Upper lobe of right lung (tissue), 1 donor: Measurements from ENCODE around the gene TRAFD1. TPM values are rescaled to one million over a fixed set of nuclear protein-coding genes. Genes with fewer than 3 reads are reported as not detected.

ENCODE experiments used
- ATAC-seq: fragments of 200-7000 bp; cut with Tn5 transposase; one replicate; pipeline ENCODE4 v1.9.1; 2020; ENCODE audit warnings: mild to moderate bottlenecking, moderate library complexity
- DNase-seq: peaks from one replicate; pipeline ENCODE4 v3.0.0-alpha.2; 2020
- H3K27ac ChIP-seq: fragments of 200-600 bp; one replicate; pipeline ENCODE4 v1.8.0; 2022
- H3K27me3 ChIP-seq: fragments of 200-600 bp; one replicate; pipeline ENCODE4 v1.8.0; 2022; ENCODE audit warnings: mild to moderate bottlenecking
- H3K36me3 ChIP-seq: fragments of 200-600 bp; one replicate; pipeline ENCODE4 v1.8.0; 2022
- H3K4me1 ChIP-seq: fragments of 200-600 bp; one replicate; pipeline ENCODE4 v1.8.0; 2022
- H3K4me3 ChIP-seq: fragments of 200-600 bp; one replicate; pipeline ENCODE4 v1.8.0; 2022; ENCODE audit warnings: mild to moderate bottlenecking
- H3K9me3 ChIP-seq: fragments of 200-600 bp; one replicate; pipeline ENCODE4 v1.8.0; 2022
- CTCF ChIP-seq: fragments of 200-600 bp; IDR thresholded peaks from one replicate; pipeline ENCODE4 v1.8.0; 2022; ENCODE audit warnings: antibody characterized with exemption
- intact Hi-C: fragments of 100-400 bp; cut with DNase I; formaldehyde crosslinking; loops from one replicate; pipeline ENCODE4 v1.11.0; 2022
- total RNA-seq: library from RNA; stranded (reverse); fragmentation: NEBNext Ultra II Directional; extraction: Animal tissue kit (Norgen Biotek cat#: 25700); gene quantifications from one replicate; pipeline ENCODE4 v1.2.1, GENCODE V29; 2021
- donor health status: DM: no; HTN: yes; CAD: no; lungs with severe emphysema.

The TRAFD1 gene
- total RNA-seq, 1 donor from 2014 or later: 35.3 TPM

- H3K4me1 ChIP-seq: no peaks in the 10 kb centered on the region
- no peak overlapping the region for H3K4me3 ChIP-seq
- no peaks in the 10 kb centered on the region for H3K9me3 ChIP-seq
- H3K27ac ChIP-seq: no peak overlapping the region
- no peak for TF ChIP-seq CTCF
- DNase-seq (peak; percentile 52), ATAC-seq (no peak)
- H3K27me3 ChIP-seq: no peaks in the 10 kb centered on the region
- intact Hi-C loops: no loop called here
- H3K36me3 ChIP-seq: peaks cover 37% of the 10 kb centered on the region
Measured at GRCh38 chr12:112164011-112164660, 38.8 kb downstream of the TRAFD1 start.

- intact Hi-C loops: no loop called here
- H3K4me3 ChIP-seq: no peak overlapping the region
- peaks cover 29% of the 10 kb centered on the region for H3K36me3 ChIP-seq
- H3K4me1 ChIP-seq: no peaks in the 10 kb centered on the region
- TF ChIP-seq CTCF: no peak
- H3K27ac ChIP-seq: no peak overlapping the region
- DNase-seq (peak; percentile 37), ATAC-seq (no peak)
- no peaks in the 10 kb centered on the region for H3K9me3 ChIP-seq
- no peaks in the 10 kb centered on the region for H3K27me3 ChIP-seq
Measured at GRCh38 chr12:112165624-112166023, 40.3 kb downstream of the TRAFD1 start.

GRCh38 chr12:112166051-112167015 is 41.0 kb downstream of the TRAFD1 start:
- no peaks in the 10 kb centered on the region for H3K4me1 ChIP-seq
- H3K9me3 ChIP-seq: no peaks in the 10 kb centered on the region
- intact Hi-C loops: no loop called here
- no peak overlapping the region for H3K27ac ChIP-seq
- ATAC-seq (no peak), DNase-seq (peak; percentile 41)
- H3K4me3 ChIP-seq: no peak overlapping the region
- TF ChIP-seq CTCF: no peak
- H3K27me3 ChIP-seq: no peaks in the 10 kb centered on the region
- peaks cover 30% of the 10 kb centered on the region for H3K36me3 ChIP-seq

- H3K4me3 ChIP-seq: no peak overlapping the region
- H3K27me3 ChIP-seq: no peaks in the 10 kb centered on the region
- ATAC-seq: no peak
- H3K9me3 ChIP-seq: no peaks in the 10 kb centered on the region
- no peak for DNase-seq
- peaks cover 29% of the 10 kb centered on the region for H3K36me3 ChIP-seq
- intact Hi-C loops: no loop called here
- no peak overlapping the region for H3K27ac ChIP-seq
- TF ChIP-seq CTCF: no peak
- H3K4me1 ChIP-seq: no peaks in the 10 kb centered on the region
Measured at GRCh38 chr12:112167031-112167461, 41.7 kb downstream of the TRAFD1 start.

- Histone ChIP-seq H3K27ac (no peak overlapping the region), H3K27me3 (no peaks in the 10 kb centered on the region), H3K4me1 (no peaks in the 10 kb centered on the region), H3K9me3 (no peaks in the 10 kb centered on the region), H3K36me3 (peaks cover 30% of the 10 kb centered on the region), H3K4me3 (no peak overlapping the region)
- intact Hi-C loops: no loop called here
- no peak for TF ChIP-seq CTCF
- ATAC-seq (no peak), DNase-seq (no peak)
Measured at GRCh38 chr12:112167718-112168525, 42.6 kb downstream of the TRAFD1 start.
